Hepatocyte (in vitro differentiated cells): ENCODE results near the gene GAST. TPM values are rescaled to one million over a fixed set of nuclear protein-coding genes. Genes with fewer than 3 reads are reported as not detected.

Experiments used
- DNase-seq: peaks from one replicate; pipeline ENCODE4 v3.0.0-alpha.2; 2016; ENCODE audit warnings: low spot score
- H2AFZ ChIP-seq: fragments of 200-600 bp; sonication (generic); 2 replicates; pipeline ENCODE4 v1.6.0; 2016; ENCODE audit warnings: antibody characterized with exemption, mild to moderate bottlenecking
- H3K27ac ChIP-seq: fragments of 200-600 bp; sonication (generic); 2 replicates; pipeline ENCODE4 v1.5.1; 2016; ENCODE audit warnings: mild to moderate bottlenecking
- H3K27me3 ChIP-seq: fragments of 200-600 bp; sonication (generic); 2 replicates; pipeline ENCODE4 v1.6.1; 2016
- H3K36me3 ChIP-seq: fragments of 200-600 bp; sonication (generic); replicated peaks from 2 replicates; pipeline ENCODE4 v1.5.1; 2016; ENCODE audit warnings: low read depth; ENCODE audit not compliant: insufficient read depth
- H3K4me1 ChIP-seq: fragments of 200-600 bp; sonication (generic); 2 replicates; pipeline ENCODE4 v1.5.1; 2016; ENCODE audit warnings: mild to moderate bottlenecking, moderate library complexity; ENCODE audit not compliant: insufficient read depth
- H3K4me2 ChIP-seq: fragments of 200-600 bp; sonication (generic); 2 replicates; pipeline ENCODE4 v1.6.0; 2016
- H3K4me3 ChIP-seq: fragments of 200-600 bp; sonication (generic); 2 replicates; pipeline ENCODE4 v1.5.1; 2016; ENCODE audit warnings: mild to moderate bottlenecking
- H3K79me2 ChIP-seq: fragments of 200-600 bp; sonication (generic); 2 replicates; pipeline ENCODE4 v1.6.0; 2017; ENCODE audit warnings: mild to moderate bottlenecking
- H3K9me2 ChIP-seq: fragments of 200-600 bp; sonication (generic); replicated peaks from 2 replicates; pipeline ENCODE4 v1.6.0; 2017; ENCODE audit warnings: mild to moderate bottlenecking; ENCODE audit not compliant: insufficient read depth
- H3K9me3 ChIP-seq: fragments of 200-600 bp; sonication (generic); 2 replicates; pipeline ENCODE4 v1.5.1; 2016; ENCODE audit warnings: low read depth, mild to moderate bottlenecking
- H4K20me1 ChIP-seq: fragments of 200-600 bp; sonication (generic); 2 replicates; pipeline ENCODE4 v1.6.0; 2016; ENCODE audit warnings: mild to moderate bottlenecking; ENCODE audit not compliant: insufficient read depth, poor library complexity, severe bottlenecking
- CTCF ChIP-seq: fragments of 200-600 bp; sonication (generic); IDR thresholded peaks from 2 replicates; pipeline ENCODE4 v1.5.1; 2016; ENCODE audit warnings: antibody characterized with exemption, mild to moderate bottlenecking; ENCODE audit not compliant: poor library complexity
- EZH2 ChIP-seq: fragments of 200-600 bp; sonication (generic); IDR thresholded peaks from 2 replicates; pipeline ENCODE4 v1.6.1; 2016; ENCODE audit warnings: antibody characterized with exemption, mild to moderate bottlenecking, borderline replicate concordance
- EZH2phosphoT487 ChIP-seq: fragments of 200-600 bp; sonication (generic); IDR thresholded peaks from one replicate; pipeline ENCODE4 v1.6.1; 2018; ENCODE audit warnings: antibody characterized with exemption, mild to moderate bottlenecking, low read depth, moderate library complexity; ENCODE audit not compliant: unreplicated experiment, severe bottlenecking
- WGBS: methylation state at CpG from one replicate; pipeline ENCODE4 v1.1.6; 2016; ENCODE audit warnings: low lambda C conversion rate; ENCODE audit errors: missing lambda C conversion rate; 5-methylcytosine and 5-hydroxymethylcytosine counted together
- polyA plus RNA-seq: library from polyadenylated mRNA; unstranded; fragments of >200 nt; fragmentation: Nextera tagmentation; extraction: Ambion mirVana; gene quantifications from 2 replicates; pipeline ENCODE4 v1.2.1, GENCODE V29; 2016
- total RNA-seq: library from RNA; depleted of rRNA; stranded (reverse); fragments of >200 nt; gene quantifications from 2 replicates; pipeline ENCODE4 v1.2.3, GENCODE V29; 2014

The GAST gene
- total and polyA plus RNA-seq, 2 experiments from 2014 or later = 2.3 TPM; not detected in 1

GRCh38 chr17:41751288-41751687 lies 39.2 kb downstream of the GAST start:
- Histone ChIP-seq H3K9me2 (no peaks in the 10 kb centered on the region), H3K9me3 (no peaks in the 10 kb centered on the region), H2AFZ (no peak overlapping the region), H3K27me3 (no peaks in the 10 kb centered on the region), H3K36me3 (no peaks in the 10 kb centered on the region), H3K4me1 (no peaks in the 10 kb centered on the region), H4K20me1 (no peaks in the 10 kb centered on the region), H3K79me2 (no peaks in the 10 kb centered on the region), H3K27ac (no peak overlapping the region), H3K4me2 (no peak overlapping the region), H3K4me3 (no peak overlapping the region)
- TF ChIP-seq CTCF (no peak), EZH2 (no peak), EZH2phosphoT487 (no peak)
- DNase-seq = no peak
- 87% methylated on average over 3 of the region's 3 CpGs for WGBS

- Histone ChIP-seq H4K20me1 (no peaks in the 10 kb centered on the region), H2AFZ (no peak overlapping the region), H3K9me2 (no peaks in the 10 kb centered on the region), H3K27ac (no peak overlapping the region), H3K4me3 (no peak overlapping the region), H3K9me3 (no peaks in the 10 kb centered on the region), H3K79me2 (no peaks in the 10 kb centered on the region), H3K4me1 (no peaks in the 10 kb centered on the region), H3K27me3 (no peaks in the 10 kb centered on the region), H3K4me2 (no peak overlapping the region), H3K36me3 (no peaks in the 10 kb centered on the region)
- WGBS = 84% methylated on average over 8 of the region's 12 CpGs
- no peak for DNase-seq
- TF ChIP-seq EZH2phosphoT487 (no peak), EZH2 (no peak), CTCF (no peak)
Observed at GRCh38 chr17:41754066-41754465, 41.9 kb downstream of the GAST start.

- no peaks in the 10 kb centered on the region for H3K4me1 ChIP-seq
- no peaks in the 10 kb centered on the region for H3K9me3 ChIP-seq
- H3K36me3 ChIP-seq = peaks cover 4% of the 10 kb centered on the region
- H3K4me3 ChIP-seq = no peak overlapping the region
- no peaks in the 10 kb centered on the region for H3K9me2 ChIP-seq
- H4K20me1 ChIP-seq = peaks cover 14% of the 10 kb centered on the region
- TF ChIP-seq CTCF = no peak
- no peak for TF ChIP-seq EZH2phosphoT487
- TF ChIP-seq EZH2 = no peak
- peaks cover 3% of the 10 kb centered on the region for H3K79me2 ChIP-seq
- no peaks in the 10 kb centered on the region for H3K27me3 ChIP-seq
- no peak overlapping the region for H3K27ac ChIP-seq
- DNase-seq = no peak
- 95% methylated on average over 9 of the region's 9 CpGs for WGBS
- no peak overlapping the region for H2AFZ ChIP-seq
- no peak overlapping the region for H3K4me2 ChIP-seq
Observed at GRCh38 chr17:41758601-41759000, 46.5 kb downstream of the GAST start.

- Histone ChIP-seq H3K27me3 (no peaks in the 10 kb centered on the region), H3K4me1 (no peaks in the 10 kb centered on the region), H3K4me2 (no peak overlapping the region), H3K79me2 (peaks cover 11% of the 10 kb centered on the region), H3K27ac (no peak overlapping the region), H3K4me3 (no peak overlapping the region), H3K36me3 (peaks cover 8% of the 10 kb centered on the region), H3K9me2 (no peaks in the 10 kb centered on the region), H2AFZ (no peak overlapping the region), H4K20me1 (peaks cover 18% of the 10 kb centered on the region), H3K9me3 (no peaks in the 10 kb centered on the region)
- whole genome bisulfite sequencing = 95% methylated on average over 6 of the region's 6 CpGs
- no peak for DNase-seq
- TF ChIP-seq EZH2phosphoT487 = no peak
- no peak for TF ChIP-seq CTCF
- TF ChIP-seq EZH2 = no peak
Observed at GRCh38 chr17:41760878-41761277, 48.7 kb downstream of the GAST start.
